ENCODE results near the gene IL1B.

DNA sequence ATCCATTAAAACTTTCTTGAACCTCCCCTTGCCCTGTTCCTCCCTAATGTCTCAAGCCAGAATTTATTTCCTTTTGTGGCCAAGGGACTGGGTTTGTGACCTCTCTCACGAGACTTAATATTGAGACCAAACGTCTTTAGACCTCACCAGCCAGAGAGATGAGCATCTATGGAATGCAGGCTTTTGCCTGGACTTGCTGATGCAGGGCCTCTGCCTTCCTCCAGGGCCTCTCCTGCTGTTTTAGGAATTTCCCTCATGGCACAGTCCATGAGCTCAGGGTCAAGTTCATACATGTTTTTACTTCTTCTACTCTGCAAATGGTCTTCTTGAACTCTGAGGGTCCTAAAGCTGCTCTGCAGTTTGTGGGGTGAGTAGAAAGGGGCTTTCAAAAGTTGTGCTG, 22.3 kb downstream of the IL1B start:
- TF ChIP-seq EZH2 (IDR thresholded peaks at IDR 0.05; ENCODE audit: borderline replicate concordance, insufficient read depth, low read depth, low read length, poor library complexity, severe bottlenecking) (no peak), CTCF (IDR thresholded peaks at IDR 0.05) (no peak)
